ENCODE results near the gene NDUFB6. TPM values are rescaled to one million over a fixed set of nuclear protein-coding genes. Genes with fewer than 3 reads are reported as not detected.

NDUFB6 gene
- total and polyA plus RNA-seq, 11 donors, result 74.6 to 209 (median 125) TPM

GRCh38 chr9:32584784-32585183 is 11.8 kb upstream of the NDUFB6 start:
- intact Hi-C loops (cut with DNase I), result loop anchor here in 3 of 10 donors (2.0 to 5.0 kb wide), 2 partner anchors 382 to 383 kb away; no protein-coding TSS in a partner anchor
- Histone ChIP-seq H3K4me3 (no peak overlapping the region), H3K27me3 (peaks cover 0 to 10% (median 0%) of the 10 kb centered on the region in 9 donors), H3K27ac (no peak overlapping the region), H3K36me3 (no peaks in the 10 kb centered on the region), H3K4me1 (no peaks in the 10 kb centered on the region), H3K9me3 (no peaks in the 10 kb centered on the region)
- TF ChIP-seq CTCF (IDR thresholded peaks at IDR 0.05) (no peak), POLR2A (IDR thresholded peaks at IDR 0.05) (no peak)
- WGBS, 4 donors, result 30 to 39% (median 35%) methylated on average over 2 of the region's 2 CpGs
- ATAC-seq (no peak), DNase-seq (no peak)

- H3K4me1 ChIP-seq, result peaks cover 0 to 4% (median 0%) of the 10 kb centered on the region in 12 donors
- no peaks in the 10 kb centered on the region for H3K9me3 ChIP-seq
- DNase-seq (no peak), ATAC-seq (no peak)
- no peak overlapping the region for H3K4me3 ChIP-seq
- H3K36me3 ChIP-seq, result no peaks in the 10 kb centered on the region
- peaks cover 0 to 10% (median 0%) of the 10 kb centered on the region in 9 donors for H3K27me3 ChIP-seq
- H3K27ac ChIP-seq, result no peak overlapping the region
- WGBS, 4 donors, result 35 to 42% (median 39%) methylated on average over 3 of the region's 3 CpGs
- intact Hi-C loops (cut with DNase I), result loop anchor here in 3 of 10 donors (2.0 to 5.0 kb wide), 3 partner anchors 203 to 387 kb away; no protein-coding TSS in a partner anchor
- no peak for TF ChIP-seq POLR2A (IDR thresholded peaks at IDR 0.05)
- peak in 10 of 12 donors; percentile 23 to 57 (median 40) for TF ChIP-seq CTCF (IDR thresholded peaks at IDR 0.05)
These were observed 8.7 kb upstream of the NDUFB6 start for GRCh38 chr9:32581512-32582143.

- no peak for ATAC-seq
- TF ChIP-seq CTCF (IDR thresholded peaks at IDR 0.05), result no peak
- TF ChIP-seq POLR2A (IDR thresholded peaks at IDR 0.05), result no peak
- intact Hi-C loops (cut with DNase I), result loop anchor here in 3 of 10 donors (2.0 to 5.0 kb wide), 3 partner anchors 202 to 388 kb away; no protein-coding TSS in a partner anchor
These were observed 7.8 kb upstream of the NDUFB6 start for GRCh38 chr9:32580631-32581300.

GRCh38 chr9:32579706-32580331 is 6.9 kb upstream of the NDUFB6 start:
- peaks cover 0 to 10% (median 0%) of the 10 kb centered on the region in 9 donors for H3K27me3 ChIP-seq
- WGBS, 4 donors, result 16 to 20% (median 20%) methylated on average over 4 of the region's 4 CpGs
- no peak overlapping the region for H3K27ac ChIP-seq
- H3K36me3 ChIP-seq, result no peaks in the 10 kb centered on the region
- DNase-seq (peak; percentile 36 to 79 (median 54)), ATAC-seq (peak in 1 of 4 donors; percentile 56)
- H3K9me3 ChIP-seq, result no peaks in the 10 kb centered on the region
- no peak for TF ChIP-seq POLR2A (IDR thresholded peaks at IDR 0.05)
- TF ChIP-seq CTCF (IDR thresholded peaks at IDR 0.05), result peak; percentile 88 to 97 (median 94)
- H3K4me1 ChIP-seq, result peaks cover 0 to 4% (median 0%) of the 10 kb centered on the region in 12 donors
- peak overlapping the region in 2 of 12 donors; percentile 1 to 16 for H3K4me3 ChIP-seq
- intact Hi-C loops (cut with DNase I), result loop anchor here (1.0 to 10.0 kb wide), 9 partner anchors 55 to 389 kb away; partner anchors contain the start of gene RIGI (in 1 of the 10)

More at GRCh38 chr9:32580631-32581300, 7.8 kb upstream of the NDUFB6 start:
- WGBS, 4 donors, result 4 to 11% (median 8%) methylated on average over 3 of the region's 3 CpGs
- H3K4me3 ChIP-seq, result no peak overlapping the region
- H3K36me3 ChIP-seq, result no peaks in the 10 kb centered on the region
- no peak overlapping the region for H3K27ac ChIP-seq
- no peaks in the 10 kb centered on the region for H3K9me3 ChIP-seq
- peaks cover 0 to 4% (median 0%) of the 10 kb centered on the region in 12 donors for H3K4me1 ChIP-seq
- DNase-seq, result no peak
- peaks cover 0 to 10% (median 0%) of the 10 kb centered on the region in 9 donors for H3K27me3 ChIP-seq
